ENCODE results near the gene FAM237A. TPM values are rescaled to one million over a fixed set of nuclear protein-coding genes. Genes with fewer than 3 reads are reported as not detected.

The FAM237A gene
- total and polyA plus RNA-seq, 2 of the 13 experiments (the other 11 are each of a cell fraction or from before 2014, with no cell fraction given) = not detected

- no peak overlapping the region for H3K27ac ChIP-seq (ENCODE audit: extremely low read length, insufficient read depth, low read length)
- intact Hi-C loops (cut with micrococcal nuclease; ENCODE audit: unreplicated experiment) (no loop called here), in situ Hi-C loops (cut with HindIII; ENCODE audit: extremely low pct_ligation_motif_present, low pct_unique_long_range_greater_than_20kb) (no loop called here)
- no peak overlapping the region for H3K4me3 ChIP-seq (replicated peaks in 1 of 3; ENCODE audit: insufficient read depth in 1 of 3, low read depth in 2 of 3, low read length in 3 of 3)
- no peaks in the 10 kb centered on the region for H3K9me3 ChIP-seq (ENCODE audit: low read length)
- FAIRE-seq = no peak
- ChIA-PET CTCF (ENCODE audit: low intra/inter-chr PET ratio, low total read pairs) (no interaction called here), POLR2A (no interaction called here)
- H3K79me2 ChIP-seq (ENCODE audit: insufficient read depth, low read length) = no peaks in the 10 kb centered on the region
- H4K20me1 ChIP-seq (ENCODE audit: insufficient read depth, low read length) = no peaks in the 10 kb centered on the region
- no peak for ATAC-seq
- H3K4me1 ChIP-seq (ENCODE audit: insufficient read depth, low read length) = no peaks in the 10 kb centered on the region
- H3K36me3 ChIP-seq (replicated peaks in 1 of 2; ENCODE audit: control insufficient read depth in 1 of 2, insufficient read depth in 2 of 2, low read length in 2 of 2) = no peaks in the 10 kb centered on the region
- no peak overlapping the region for H3K4me2 ChIP-seq (ENCODE audit: low read depth, low read length)
- H3K27me3 ChIP-seq (ENCODE audit: control insufficient read depth in 1 of 2, insufficient read depth in 2 of 2, low read length in 2 of 2) = peaks cover 0 to 8% of the 10 kb centered on the region in 2 experiments; a peak in 1 of 5 replicates
- no peak for DNase-seq (ENCODE audit: low spot score)
- no TSS peak for BruUV-seq (replicated peaks)
- no peak overlapping the region for H2AFZ ChIP-seq (ENCODE audit: low read length)
- TF ChIP-seq SALL1 (CRISPR knock-in tag; IDR thresholded peaks at IDR 0.05) (no peak), CHD4 (IDR thresholded peaks at IDR 0.05; ENCODE audit: borderline replicate concordance, low read length) (no peak), ZNF672 (CRISPR knock-in tag; IDR thresholded peaks at IDR 0.05) (no peak), ZZZ3 (CRISPR knock-in tag; IDR thresholded peaks at IDR 0.05; ENCODE audit: borderline replicate concordance) (no peak), ZNF678 (CRISPR knock-in tag; IDR thresholded peaks at IDR 0.05) (no peak), RFXAP (CRISPR knock-in tag; IDR thresholded peaks at IDR 0.05; ENCODE audit: borderline replicate concordance) (no peak), CBFB (CRISPR knock-in tag; IDR thresholded peaks at IDR 0.05) (no peak)
- H3K9ac ChIP-seq (ENCODE audit: insufficient read depth, low read depth, low read length) = no peak overlapping the region
Measured at GRCh38 chr2:206627632-206628031, 14.7 kb upstream of the FAM237A start.

GRCh38 chr2:206631340-206631739, 10.9 kb upstream of the FAM237A start:
- Histone ChIP-seq H3K9ac (ENCODE audit: insufficient read depth, low read depth, low read length) (no peak overlapping the region), H3K4me2 (ENCODE audit: low read depth, low read length) (no peak overlapping the region), H4K20me1 (ENCODE audit: insufficient read depth, low read length) (no peaks in the 10 kb centered on the region), H3K79me2 (ENCODE audit: insufficient read depth, low read length) (no peaks in the 10 kb centered on the region), H3K9me3 (ENCODE audit: low read length) (no peaks in the 10 kb centered on the region), H2AFZ (ENCODE audit: low read length) (no peak overlapping the region), H3K27me3 (ENCODE audit: control insufficient read depth in 1 of 2, insufficient read depth in 2 of 2, low read length in 2 of 2) (peaks cover 0 to 8% of the 10 kb centered on the region in 2 experiments; a peak in 1 of 5 replicates), H3K4me1 (ENCODE audit: insufficient read depth, low read length) (no peaks in the 10 kb centered on the region), H3K27ac (ENCODE audit: extremely low read length, insufficient read depth, low read length) (no peak overlapping the region), H3K36me3 (replicated peaks in 1 of 2; ENCODE audit: control insufficient read depth in 1 of 2, insufficient read depth in 2 of 2, low read length in 2 of 2) (no peaks in the 10 kb centered on the region), H3K4me3 (replicated peaks in 1 of 3; ENCODE audit: insufficient read depth in 1 of 3, low read depth in 2 of 3, low read length in 3 of 3) (no peak overlapping the region)
- ChIA-PET CTCF (ENCODE audit: low intra/inter-chr PET ratio, low total read pairs) (no interaction called here), POLR2A (no interaction called here)
- ATAC-seq = no peak
- in situ Hi-C loops (cut with HindIII; ENCODE audit: extremely low pct_ligation_motif_present, low pct_unique_long_range_greater_than_20kb) (no loop called here), intact Hi-C loops (cut with micrococcal nuclease; ENCODE audit: unreplicated experiment) (no loop called here)
- no TSS peak for BruUV-seq (replicated peaks)
- no peak for DNase-seq (ENCODE audit: low spot score)
- FAIRE-seq = no peak
- WGBS (ENCODE audit: low lambda C conversion rate) = 4% methylated on average over 3 of the region's 3 CpGs
- TF ChIP-seq HIC2 (CRISPR knock-in tag; IDR thresholded peaks at IDR 0.05; ENCODE audit: low read depth) = no peak
- TF ChIP-seq CAMTA2 (CRISPR knock-in tag; IDR thresholded peaks at IDR 0.05; ENCODE audit: borderline replicate concordance) = no peak
- TF ChIP-seq ZHX1 (CRISPR knock-in tag; IDR thresholded peaks at IDR 0.05; ENCODE audit: low read depth) = no peak
- TF ChIP-seq ZNF678 (CRISPR knock-in tag; IDR thresholded peaks at IDR 0.05) = no peak
- TF ChIP-seq ZNF687 (CRISPR knock-in tag; IDR thresholded peaks at IDR 0.05) = no peak
